GM20000 (cell line): ENCODE data around the gene TRMT11.
"Not testable (repeated sequence)": the region's sequence is repeated elsewhere in the genome, so short reads cannot be mapped to it uniquely, and the experiment has no call there.

Experiments
- DNase-seq: peaks from one replicate; pipeline ENCODE4 v3.0.0; 2012; ENCODE audit warnings: low spot score
- TF ChIP-seq, protein P1 (sequence below): IDR thresholded peaks from 2 replicates; pipeline ENCODE4 v1.5.1; 2012; ENCODE audit warnings: mild to moderate bottlenecking, control low read depth; ENCODE audit errors: extremely low read depth, missing control alignments

The TRMT11 gene

DNA sequence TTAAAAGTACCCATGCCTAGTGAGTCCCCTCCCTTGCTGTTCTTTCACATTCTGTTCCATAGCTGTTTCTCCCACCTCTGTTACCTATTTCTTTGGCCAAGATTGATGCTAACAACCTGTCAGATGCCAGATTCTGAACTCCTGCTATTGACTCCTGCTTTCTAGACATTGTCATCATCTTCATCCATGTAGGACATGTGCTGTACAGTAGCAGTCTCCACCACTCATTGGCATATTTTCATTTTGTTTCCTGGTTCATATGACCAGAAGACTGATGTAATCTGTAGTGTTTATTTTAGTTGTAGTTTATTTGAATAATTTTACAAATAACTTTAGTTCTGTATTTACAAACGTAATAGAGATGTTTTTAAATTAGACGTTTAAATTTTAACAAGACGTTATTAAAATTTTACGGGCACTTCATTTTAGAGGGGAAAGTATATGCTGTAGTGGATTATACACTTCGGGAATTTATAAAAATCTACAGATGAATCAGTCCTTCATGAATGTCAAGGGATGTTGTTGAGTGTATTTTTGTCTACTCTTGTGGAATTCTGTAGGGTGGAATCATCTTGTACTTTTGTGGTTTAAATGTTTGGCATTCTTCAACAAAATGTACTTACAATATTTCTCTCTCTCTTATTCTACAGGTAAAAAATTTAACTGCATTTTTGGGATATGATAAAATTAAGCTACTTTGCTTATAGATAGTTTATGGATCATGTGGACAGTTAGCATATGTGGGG is 34.1 kb downstream of the TRMT11 start:
- no peak for DNase-seq
- TF ChIP-seq, protein P1, sequence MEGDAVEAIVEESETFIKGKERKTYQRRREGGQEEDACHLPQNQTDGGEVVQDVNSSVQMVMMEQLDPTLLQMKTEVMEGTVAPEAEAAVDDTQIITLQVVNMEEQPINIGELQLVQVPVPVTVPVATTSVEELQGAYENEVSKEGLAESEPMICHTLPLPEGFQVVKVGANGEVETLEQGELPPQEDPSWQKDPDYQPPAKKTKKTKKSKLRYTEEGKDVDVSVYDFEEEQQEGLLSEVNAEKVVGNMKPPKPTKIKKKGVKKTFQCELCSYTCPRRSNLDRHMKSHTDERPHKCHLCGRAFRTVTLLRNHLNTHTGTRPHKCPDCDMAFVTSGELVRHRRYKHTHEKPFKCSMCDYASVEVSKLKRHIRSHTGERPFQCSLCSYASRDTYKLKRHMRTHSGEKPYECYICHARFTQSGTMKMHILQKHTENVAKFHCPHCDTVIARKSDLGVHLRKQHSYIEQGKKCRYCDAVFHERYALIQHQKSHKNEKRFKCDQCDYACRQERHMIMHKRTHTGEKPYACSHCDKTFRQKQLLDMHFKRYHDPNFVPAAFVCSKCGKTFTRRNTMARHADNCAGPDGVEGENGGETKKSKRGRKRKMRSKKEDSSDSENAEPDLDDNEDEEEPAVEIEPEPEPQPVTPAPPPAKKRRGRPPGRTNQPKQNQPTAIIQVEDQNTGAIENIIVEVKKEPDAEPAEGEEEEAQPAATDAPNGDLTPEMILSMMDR: no peak

DNA sequence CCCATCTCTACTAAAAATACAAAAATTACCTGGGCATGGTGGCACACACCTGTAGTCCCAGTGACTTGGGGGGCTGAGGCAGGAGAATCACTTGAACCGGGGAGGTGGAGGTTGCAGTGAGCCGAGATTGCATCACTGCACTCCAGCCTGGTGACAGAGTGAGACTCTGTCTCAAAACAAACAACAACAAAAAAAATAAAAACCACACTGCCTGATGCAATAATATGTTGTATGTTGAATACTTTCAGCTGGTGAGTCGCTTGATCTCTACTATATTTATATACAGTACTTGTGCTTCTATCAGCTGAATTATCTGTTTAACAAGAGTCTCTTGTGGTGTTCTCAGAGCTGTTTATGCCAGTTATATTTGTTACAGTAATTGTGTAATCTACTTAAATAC is 37.1 kb downstream of the TRMT11 start:
- not testable (repeated sequence) for DNase-seq

DNA sequence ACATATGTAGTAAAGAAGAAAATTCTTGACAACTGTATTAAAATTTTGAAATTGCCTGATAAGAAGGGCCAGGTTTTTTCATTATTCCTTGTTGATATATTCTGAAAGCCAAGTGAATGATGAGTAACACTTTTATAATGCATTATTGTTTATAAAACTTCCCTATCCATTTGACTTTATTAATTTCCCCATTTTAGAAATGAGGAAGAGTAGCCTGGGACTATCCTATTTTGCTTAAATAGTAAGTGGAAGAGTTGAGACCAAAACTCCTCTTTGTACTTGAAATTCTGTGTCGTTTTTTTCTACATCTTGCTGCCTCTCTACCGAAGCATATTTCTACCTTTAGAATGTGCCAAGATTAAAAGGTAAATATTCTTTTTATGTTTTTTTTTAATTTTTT is 39.7 kb downstream of the TRMT11 start:
- TF ChIP-seq, protein P1: no peak

DNA sequence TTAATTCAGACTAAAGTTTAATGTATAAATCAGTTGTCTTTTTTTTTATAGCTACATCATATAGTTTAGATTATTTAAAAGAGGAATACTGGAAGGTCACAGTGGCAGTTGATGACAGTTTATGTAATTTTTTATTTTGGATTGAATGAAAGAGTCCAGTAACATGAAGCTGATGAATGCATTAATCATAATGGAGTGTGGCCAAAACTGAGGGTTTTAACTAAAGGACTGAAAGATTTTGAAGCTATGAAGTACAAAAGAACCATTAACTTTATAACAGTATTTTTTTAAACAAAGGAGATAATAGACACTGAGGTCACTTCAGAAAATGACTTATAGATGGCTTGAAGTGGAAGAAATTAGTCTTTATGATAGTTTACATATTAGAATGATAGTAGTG is 41.3 kb downstream of the TRMT11 start:
- DNase-seq: no peak
- TF ChIP-seq, protein P1: no peak

More for the DNA sequence above, 39.7 kb downstream of the TRMT11 start:
- no peak for DNase-seq

DNA sequence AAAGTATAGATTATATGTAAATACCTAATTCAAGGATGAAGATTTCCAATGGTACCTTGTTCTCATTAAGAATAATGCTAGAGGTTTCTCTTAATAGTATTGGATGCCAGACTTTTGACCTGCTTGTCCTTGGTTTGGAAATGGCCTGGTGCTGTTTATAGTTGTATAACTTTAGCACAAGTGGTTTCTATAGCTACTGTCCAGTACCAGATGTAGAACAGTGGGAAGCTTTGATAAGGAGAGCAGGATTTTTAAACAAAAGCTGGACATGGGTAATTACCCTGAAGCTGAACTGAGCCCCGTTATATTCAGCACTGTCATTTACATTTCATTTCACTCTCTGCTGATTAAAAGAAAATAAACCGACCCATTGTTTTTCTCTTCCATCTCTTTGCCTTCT is 43.7 kb downstream of the TRMT11 start:
- TF ChIP-seq, protein P1: no peak
- no peak for DNase-seq

DNA sequence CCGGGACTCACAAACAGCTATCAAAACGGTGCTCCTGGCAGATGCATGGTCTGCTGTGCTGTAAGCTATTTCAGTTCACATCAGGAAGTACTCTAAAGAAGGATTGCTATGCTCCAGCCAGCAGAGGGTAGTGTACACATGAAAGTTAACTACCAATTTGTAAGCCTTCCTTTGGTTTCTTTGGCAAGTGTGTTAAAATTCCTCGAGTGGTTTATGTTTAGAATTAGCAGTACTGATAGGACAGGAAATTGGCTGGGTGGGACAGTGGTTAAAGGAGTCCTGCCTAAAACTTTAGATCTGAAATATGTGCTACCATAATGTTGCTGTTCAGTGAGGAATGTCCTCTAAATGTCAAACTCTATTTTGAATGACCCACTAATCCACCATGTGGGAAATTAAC is 47.4 kb downstream of the TRMT11 start:
- TF ChIP-seq, protein P1: peak; percentile 39
- peak; percentile 24 for DNase-seq

DNA sequence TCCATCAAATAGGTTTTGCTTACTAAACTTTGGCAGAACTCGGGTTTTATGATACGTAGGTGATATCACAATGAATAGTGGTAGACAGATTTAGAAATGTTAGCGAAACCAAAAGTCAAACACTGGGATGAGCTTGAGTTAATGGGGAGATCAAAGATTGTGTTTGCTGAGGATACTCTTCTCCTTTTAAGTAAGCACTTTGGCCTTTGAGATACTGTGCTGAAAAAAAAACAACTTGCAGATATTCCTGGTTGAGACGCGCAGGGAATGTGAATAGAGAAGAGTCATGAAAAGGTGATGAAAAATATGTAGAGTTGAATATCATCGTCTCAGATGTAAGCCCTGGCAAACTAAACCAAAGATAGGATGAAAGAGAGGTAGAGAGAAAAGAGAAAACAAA is 48.3 kb downstream of the TRMT11 start:
- TF ChIP-seq, protein P1: no peak
- no peak for DNase-seq

DNA sequence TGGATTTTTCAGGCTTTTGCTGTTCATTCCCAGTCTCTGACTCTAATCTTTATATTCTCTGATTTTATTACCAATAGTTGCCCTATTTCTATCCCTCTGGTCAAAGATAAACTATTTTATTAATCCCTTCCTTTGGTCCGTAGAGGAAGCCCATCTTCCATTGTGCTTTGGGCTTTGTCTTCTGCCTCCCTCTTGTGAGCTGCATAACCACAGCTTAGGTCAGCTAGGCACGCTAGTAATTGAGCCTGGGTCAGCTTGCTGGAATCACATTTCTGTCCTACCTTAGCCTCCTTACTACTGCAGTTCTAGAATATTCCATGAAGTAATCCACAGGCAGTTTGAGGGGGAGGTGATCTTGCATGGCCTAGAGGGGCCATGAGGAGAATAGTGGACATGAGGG is 49.4 kb downstream of the TRMT11 start:
- no peak for DNase-seq
- TF ChIP-seq, protein P1: no peak
